HG03575 (cell line): ENCODE results near the gene FREM2.

Experiments used
- ATAC-seq: cut with Tn5 transposase; IDR thresholded peaks from one replicate; pipeline ENCODE4 v1.9.1; 2021; ENCODE audit not compliant: unreplicated experiment, insufficient number of reproducible peaks, low FRiP score; ENCODE audit errors: extremely low read depth

FREM2 gene

GRCh38 chr13:38933786-38934185 is 246.9 kb downstream of the FREM2 start:
- ATAC-seq, result no peak
